Right atrium auricular region (tissue), 2 donors: ENCODE data around the gene PHOX2A. TPM values are rescaled to one million over a fixed set of nuclear protein-coding genes. Genes with fewer than 3 reads are reported as not detected.

Source experiments
- DNase-seq: peaks from one replicate; pipeline ENCODE4 v3.0.0-alpha.2; 2019; ENCODE audit warnings: low spot score
- H3K27ac ChIP-seq, 2 donors: fragments of 200-600 bp; sonication (generic); 1 replicate in 1 of 2; 2 replicates in 1 of 2; pipeline ENCODE4 v1.5.1; 2016 to 2019
- H3K27me3 ChIP-seq, 2 donors: fragments of 200-600 bp; sonication (generic); one replicate each; pipeline versions ENCODE4 v1.5.1 to v1.6.0; 2017 to 2019
- H3K36me3 ChIP-seq: fragments of 200-600 bp; sonication (generic); one replicate; pipeline ENCODE4 v1.5.1; 2016
- H3K4me1 ChIP-seq, 2 donors: fragments of 200-600 bp; sonication (generic); one replicate each; pipeline versions ENCODE4 v1.5.1 to v1.6.0; 2017 to 2019
- H3K4me3 ChIP-seq, 2 donors: fragments of 200-600 bp; sonication (generic); 1 replicate in 1 of 2; 2 replicates in 1 of 2; pipeline ENCODE4 v1.5.1; 2017 to 2019; ENCODE audit warnings: mild to moderate bottlenecking in 1 of 2, moderate library complexity in 1 of 2
- H3K9me3 ChIP-seq, 2 donors: fragments of 200-600 bp; sonication (generic); one replicate each; pipeline ENCODE4 v1.5.1; 2019
- CTCF ChIP-seq, 2 donors: fragments of 200-600 bp; sonication (generic); IDR thresholded peaks; one replicate each; pipeline ENCODE4 v1.5.1; 2019; ENCODE audit warnings: antibody characterized with exemption in 2 of 2
- total RNA-seq, 2 donors: library from RNA; depleted of rRNA; stranded (reverse); fragments of >200 nt; gene quantifications; one replicate each; pipeline ENCODE4 v1.1.0, GENCODE V29; 2016

The PHOX2A gene
- total RNA-seq, 2 donors from 2014 or later, result not detected

- TF ChIP-seq CTCF (IDR thresholded peaks at IDR 0.05), result no peak
- DNase-seq, result peak; percentile 59
- H3K27ac ChIP-seq, result no peak overlapping the region
- no peaks in the 10 kb centered on the region for H3K36me3 ChIP-seq
- H3K27me3 ChIP-seq, result no peaks in the 10 kb centered on the region
- H3K9me3 ChIP-seq, result no peaks in the 10 kb centered on the region
- H3K4me1 ChIP-seq, result peaks cover 0 to 27% of the 10 kb centered on the region in 2 donors
- no peak overlapping the region for H3K4me3 ChIP-seq
These were observed 22.4 kb downstream of the PHOX2A start for GRCh38 chr11:72221386-72222075.

GRCh38 chr11:72220696-72221363, 23.1 kb downstream of the PHOX2A start:
- no peak for TF ChIP-seq CTCF (IDR thresholded peaks at IDR 0.05)
- H3K4me3 ChIP-seq, result no peak overlapping the region
- H3K4me1 ChIP-seq, result peaks cover 0 to 20% of the 10 kb centered on the region in 2 donors
- H3K36me3 ChIP-seq, result no peaks in the 10 kb centered on the region
- DNase-seq, result peak; percentile 52
- H3K9me3 ChIP-seq, result no peaks in the 10 kb centered on the region
- no peaks in the 10 kb centered on the region for H3K27me3 ChIP-seq
- no peak overlapping the region for H3K27ac ChIP-seq

GRCh38 chr11:72218251-72218745, 25.7 kb downstream of the PHOX2A start:
- Histone ChIP-seq H3K27me3 (no peaks in the 10 kb centered on the region), H3K9me3 (no peaks in the 10 kb centered on the region), H3K4me1 (peaks cover 0 to 11% of the 10 kb centered on the region in 2 donors), H3K27ac (no peak overlapping the region), H3K4me3 (no peak overlapping the region), H3K36me3 (no peaks in the 10 kb centered on the region)
- no peak for TF ChIP-seq CTCF (IDR thresholded peaks at IDR 0.05)
- peak; percentile 36 for DNase-seq

GRCh38 chr11:72217841-72218240, 26.1 kb downstream of the PHOX2A start:
- Histone ChIP-seq H3K27me3 (no peaks in the 10 kb centered on the region), H3K27ac (peak overlapping the region in 1 of 2 donors; percentile 7), H3K4me3 (no peak overlapping the region), H3K9me3 (no peaks in the 10 kb centered on the region), H3K36me3 (no peaks in the 10 kb centered on the region), H3K4me1 (peaks cover 0 to 10% of the 10 kb centered on the region in 2 donors)
- TF ChIP-seq CTCF (IDR thresholded peaks at IDR 0.05), result no peak
- DNase-seq, result peak; percentile 54

GRCh38 chr11:72216638-72217037, 27.3 kb downstream of the PHOX2A start, which contains the start of gene FOLR2:
TSS of gene FOLR2 (plus strand) at chr11:72216794. CDS start at chr11:72218585, 1,791 bp downstream.
- peak; percentile 34 for DNase-seq
- H3K27ac ChIP-seq, result peak within 1 kb of the TSS in 1 of 2 donors; percentile 7

More at GRCh38 chr11:72216638-72217037, 27.3 kb downstream of the PHOX2A start, which contains the start of gene FOLR2:
- Histone ChIP-seq H3K36me3 (no peaks in the 10 kb centered on the region), H3K27me3 (no peaks in the 10 kb centered on the region), H3K9me3 (no peaks in the 10 kb centered on the region), H3K4me3 (peak within 1 kb of the TSS in 1 of 2 donors; percentile 13), H3K4me1 (no peaks in the 10 kb centered on the region)
- TF ChIP-seq CTCF (IDR thresholded peaks at IDR 0.05), result no peak
